Fibroblast of skin of left quadriceps (primary cell): ENCODE measurements around the gene GIGYF1.
"Not testable (repeated sequence)": the region's sequence is repeated elsewhere in the genome, so short reads cannot be mapped to it uniquely, and the experiment has no call there.

Experiments used
- DNase-seq, 2 experiments: peaks; one replicate each; pipeline ENCODE4 v3.0.0-alpha.2; 2013; ENCODE audit warnings: low read depth in 2 of 2

Gene GIGYF1

GRCh38 chr7:100671353-100672327, 22.4 kb downstream of the GIGYF1 start:
- no peak for DNase-seq

- DNase-seq: no peak
These were observed 24.0 kb downstream of the GIGYF1 start for GRCh38 chr7:100670074-100670473.

DNA sequence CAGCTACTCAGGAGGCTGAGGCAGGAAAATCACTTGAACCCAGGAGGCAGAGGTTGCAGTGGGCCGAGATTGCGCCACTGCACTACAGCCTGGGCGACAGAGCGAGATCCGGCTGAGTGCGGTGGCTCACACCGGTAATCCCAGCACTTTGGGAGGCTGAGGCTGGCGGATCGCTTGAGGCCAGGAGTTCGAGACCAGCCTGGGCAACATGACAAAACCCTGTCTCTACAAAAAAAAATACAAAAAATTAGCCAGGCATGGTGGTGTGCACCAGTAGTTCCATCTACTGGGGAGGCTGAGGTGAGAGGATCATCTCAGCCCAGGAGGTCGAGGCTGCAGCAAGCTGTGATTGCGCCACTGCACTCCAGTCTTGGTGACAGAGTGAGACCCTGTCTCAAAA, 24.9 kb downstream of the GIGYF1 start:
- DNase-seq: not testable (repeated sequence)

- no peak for DNase-seq
These were observed 26.0 kb downstream of the GIGYF1 start for GRCh38 chr7:100668069-100668449.

- no peak for DNase-seq
These were observed 26.6 kb downstream of the GIGYF1 start for GRCh38 chr7:100667331-100668068.

DNA sequence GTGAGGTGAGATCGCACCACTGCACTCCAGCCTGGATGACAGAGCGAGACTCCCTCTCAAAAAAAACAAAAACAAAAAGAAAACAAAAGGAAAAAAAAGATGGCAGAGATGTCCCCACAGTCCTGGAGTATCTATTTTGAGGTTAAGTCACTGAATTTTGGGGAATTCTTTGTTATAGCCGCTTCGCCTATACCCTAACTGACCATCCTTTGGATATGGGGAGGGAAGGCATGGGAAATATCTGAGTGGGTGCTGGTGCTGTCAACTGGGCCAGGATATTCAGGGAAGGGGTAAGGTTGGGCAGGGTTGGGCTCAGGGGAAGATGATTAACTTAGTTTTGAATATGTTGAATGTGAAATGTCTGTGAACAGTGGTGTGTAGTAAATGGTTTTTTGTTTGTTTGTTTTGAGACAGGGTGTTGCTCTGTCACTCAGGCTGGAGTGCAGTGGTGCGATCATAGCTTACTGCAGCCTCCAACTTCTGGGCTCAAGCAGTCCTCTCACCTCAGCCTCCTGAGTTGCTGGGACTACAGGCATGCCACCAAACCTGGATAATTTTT, 28.8 kb downstream of the GIGYF1 start:
- DNase-seq: no peak

DNA sequence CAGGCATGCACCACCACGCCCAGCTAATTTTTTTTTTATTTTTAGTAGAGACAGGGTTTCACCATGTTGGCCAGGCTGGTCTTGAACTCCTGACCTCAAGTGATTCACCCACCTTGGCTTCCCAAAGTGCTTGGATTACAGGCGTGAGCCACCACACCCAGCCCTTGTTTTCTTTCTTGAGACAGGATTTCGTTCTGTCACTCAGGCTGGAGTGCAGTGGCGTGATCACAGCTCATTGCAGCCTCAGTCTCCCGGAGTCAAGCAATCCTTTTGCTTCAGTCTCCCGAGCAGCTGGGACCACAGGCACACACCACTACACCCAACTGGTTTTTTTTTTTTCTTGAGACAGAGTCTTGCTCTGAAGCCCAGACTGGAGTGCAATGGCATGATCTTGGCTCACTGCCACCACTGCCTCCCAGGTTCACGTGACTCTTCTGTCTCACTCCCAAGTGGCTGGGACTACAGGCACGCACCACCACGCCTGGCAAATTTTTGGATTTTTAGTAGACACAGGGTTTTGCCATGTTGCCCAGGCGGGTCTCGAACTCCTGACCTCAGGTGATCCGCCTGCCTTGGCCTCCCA, 31.8 kb downstream of the GIGYF1 start:
- not testable (repeated sequence) for DNase-seq

DNA sequence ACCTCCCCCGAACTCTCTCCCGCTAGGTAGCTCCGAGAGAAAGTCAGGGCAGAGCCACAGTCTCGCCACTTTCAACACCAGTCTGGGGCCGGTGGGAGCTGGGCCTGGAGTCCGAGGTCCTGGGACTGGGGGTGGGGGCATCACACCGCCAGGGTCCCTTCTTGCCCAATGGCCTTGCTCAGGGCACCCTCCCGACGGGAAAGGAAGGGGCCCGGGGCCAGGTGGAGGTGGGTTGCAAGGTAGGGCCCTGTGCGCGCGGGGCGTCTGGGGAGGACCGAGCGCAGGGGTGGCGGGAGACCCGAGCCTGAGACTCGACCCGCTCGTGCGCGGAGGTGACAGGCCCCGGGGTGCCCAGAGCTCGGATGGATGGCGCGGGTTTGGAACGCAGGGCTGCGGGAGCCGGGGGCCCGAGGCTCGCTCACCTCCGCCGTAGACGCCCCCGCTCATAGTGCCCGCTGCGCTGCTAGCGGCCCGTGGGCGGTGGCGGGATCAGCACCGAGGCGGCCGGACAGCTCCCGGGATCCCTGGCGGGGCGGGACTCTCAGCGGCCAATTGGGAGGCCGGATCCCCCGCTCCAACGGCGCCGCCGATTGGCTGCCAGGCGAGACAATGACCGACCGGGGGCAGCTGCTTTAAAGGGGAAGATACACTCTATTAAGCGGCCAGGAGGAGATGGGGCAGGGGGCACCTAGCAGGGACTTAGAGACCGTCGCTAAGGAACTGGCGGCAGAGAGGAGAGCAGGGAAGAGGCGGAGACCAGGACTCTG, 38.0 kb downstream of the GIGYF1 start, which contains the start of gene ACTL6B:
Gene ACTL6B, minus strand, starts transcription at position 541 of the 767 bp plus-strand sequence. Its CDS starts 94 bp downstream, at position 447.
- no peak for DNase-seq

- no peak for DNase-seq
These were observed 38.9 kb downstream of the GIGYF1 start for GRCh38 chr7:100654908-100655831.

GRCh38 chr7:100649826-100650565, 44.1 kb downstream of the GIGYF1 start:
- DNase-seq: no peak

DNA sequence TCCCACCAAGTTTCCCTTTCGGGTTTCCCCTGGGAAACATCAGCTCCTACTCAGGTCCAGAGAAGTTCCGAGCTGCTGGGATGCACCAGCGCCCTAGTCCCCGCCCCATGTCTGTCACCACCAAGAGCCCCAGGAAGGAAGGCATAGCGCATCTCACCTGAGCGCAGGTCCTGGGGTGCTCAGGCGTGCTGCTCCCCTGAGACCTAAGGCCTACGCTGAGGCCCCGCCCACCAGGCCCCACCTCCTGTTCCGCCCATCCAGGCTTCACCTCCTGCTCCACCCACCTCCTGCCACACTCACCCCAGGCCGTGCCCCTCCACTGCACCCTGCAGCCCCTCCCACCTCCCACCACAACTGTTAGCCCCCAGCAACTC, 51.5 kb downstream of the GIGYF1 start:
- DNase-seq: no peak

GRCh38 chr7:100641860-100642533, 52.1 kb downstream of the GIGYF1 start:
- DNase-seq: no peak

GRCh38 chr7:100641463-100641859, 52.6 kb downstream of the GIGYF1 start, which contains the start of gene TFR2:
TFR2 (minus strand) TSS chr7:100641552; CDS start chr7:100641509, 43 bp downstream.
- no peak for DNase-seq

DNA sequence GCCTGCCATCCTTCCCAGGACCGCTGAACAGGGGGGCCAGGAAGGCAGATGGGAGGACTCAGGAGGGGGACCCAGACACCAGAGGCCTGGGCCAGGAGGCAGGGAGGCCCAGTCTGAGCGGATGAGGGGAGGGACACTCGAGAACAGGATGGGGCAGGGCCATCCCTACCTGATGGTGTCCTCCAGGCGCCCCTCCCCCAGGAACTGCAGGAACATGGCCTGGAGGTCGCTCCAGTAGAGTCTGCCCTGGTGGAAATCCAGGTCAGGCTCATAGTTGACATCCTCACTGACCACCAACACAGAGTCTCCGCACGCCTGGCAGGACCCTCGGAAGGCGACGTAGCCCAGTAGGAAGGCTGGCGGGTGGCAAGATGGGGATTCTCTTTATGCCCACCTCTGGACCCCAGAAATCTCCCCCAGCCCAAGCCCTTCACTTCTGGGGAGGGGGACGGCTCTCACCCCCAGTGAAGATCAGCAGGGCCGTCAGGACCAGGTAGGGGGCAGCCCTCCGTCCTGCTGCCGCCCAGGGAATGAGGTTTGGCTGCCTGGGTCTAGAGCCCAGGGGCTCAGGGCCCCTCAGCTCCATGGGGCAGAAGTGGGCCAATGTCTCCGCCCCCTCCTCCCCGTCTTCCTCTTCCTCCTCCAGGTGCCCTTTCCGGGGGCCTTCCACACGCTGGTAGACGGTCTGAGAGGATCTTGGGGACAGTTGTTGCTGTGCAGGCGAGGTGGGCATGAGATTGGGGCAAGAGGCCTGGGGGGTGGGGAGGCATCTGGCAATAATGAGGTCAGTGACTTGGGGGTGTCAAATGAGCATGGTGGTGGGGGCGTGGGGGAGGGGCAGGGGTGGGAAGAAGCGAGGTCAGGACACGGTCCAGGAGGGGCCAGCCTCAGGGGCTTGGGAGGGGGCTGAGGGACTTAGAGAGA, 53.3 kb downstream of the GIGYF1 start:
- no peak for DNase-seq

DNA sequence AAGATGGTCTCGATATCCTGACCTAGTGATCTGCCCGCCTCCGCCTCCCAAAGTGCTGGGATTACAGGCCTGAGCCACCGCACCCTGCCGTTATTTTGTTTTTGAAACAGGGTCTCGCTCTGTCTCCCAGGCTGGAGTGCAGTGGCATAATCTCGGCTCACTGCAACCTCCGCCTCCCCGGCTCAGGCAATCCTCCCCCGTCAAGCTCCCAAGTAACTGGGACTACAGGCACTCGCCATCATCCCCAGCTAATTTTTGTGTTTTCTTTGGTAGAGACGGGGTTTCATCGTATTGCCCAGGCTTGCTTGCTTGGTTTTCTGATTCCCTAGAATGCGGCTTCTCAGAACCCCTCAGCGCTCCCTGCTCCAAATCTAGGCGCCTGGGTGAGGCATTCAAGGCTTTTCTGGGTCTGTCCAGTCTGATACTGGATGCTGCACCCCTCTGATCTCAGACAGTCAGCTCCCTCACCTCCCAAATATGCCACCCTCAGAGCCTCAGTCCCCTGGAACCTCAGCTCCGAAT, 54.0 kb downstream of the GIGYF1 start:
- DNase-seq: no peak

DNA sequence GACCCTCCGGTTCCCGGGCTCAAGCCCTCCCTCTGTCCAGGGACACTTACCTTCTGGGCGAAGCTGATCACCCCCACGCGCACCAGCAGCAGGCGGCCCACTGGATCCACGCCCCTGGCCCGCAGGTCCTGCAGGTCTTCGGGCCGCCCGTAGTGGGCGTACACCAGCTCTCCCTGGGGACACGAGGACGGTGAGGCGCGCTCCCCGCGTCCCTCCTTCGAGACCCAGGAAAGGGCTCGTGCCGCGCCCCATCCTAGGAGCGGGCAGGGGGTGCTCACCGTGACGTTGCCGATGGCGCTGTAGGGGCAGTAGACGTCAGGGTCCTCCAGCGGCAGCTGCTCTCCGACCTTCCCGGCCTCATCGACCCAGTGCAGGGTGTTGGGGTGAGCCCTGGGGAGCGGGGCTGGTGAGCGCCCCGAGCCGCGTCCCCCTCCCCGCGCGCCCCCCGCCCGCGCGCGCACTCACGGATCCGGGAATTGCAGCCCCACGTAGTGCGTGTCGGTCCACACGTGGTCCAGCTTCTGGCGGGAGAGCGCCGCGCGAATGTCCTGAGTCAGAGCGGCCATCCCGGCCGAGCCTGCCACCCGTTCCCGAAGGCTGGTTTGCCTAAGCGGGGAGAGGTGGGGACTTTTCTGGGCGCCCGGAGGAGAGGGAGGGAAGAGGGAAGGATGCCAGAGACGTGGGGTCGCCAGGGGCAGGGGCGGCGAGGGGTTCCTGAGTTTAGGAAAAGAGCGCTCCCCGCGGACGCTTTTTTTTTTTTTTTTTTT, 60.9 kb downstream of the GIGYF1 start:
- DNase-seq: no peak

- no peak for DNase-seq
These were observed 64.0 kb downstream of the GIGYF1 start for GRCh38 chr7:100630066-100630465.
